GM06990 (cell line): ENCODE results near the gene CPN1.

Experiments used
- DNase-seq: peaks from one replicate; pipeline ENCODE4 v3.0.0-alpha.2; 2011; ENCODE audit not compliant: insufficient read length; ENCODE audit errors: extremely low read depth
- H3K27me3 ChIP-seq: replicated peaks from 2 replicates; pipeline ENCODE4 v1.6.0; 2011; ENCODE audit warnings: low read length; ENCODE audit not compliant: control insufficient read depth, insufficient read depth
- H3K36me3 ChIP-seq: 2 replicates; pipeline ENCODE4 v1.5.1; 2011; ENCODE audit warnings: low read length; ENCODE audit not compliant: control insufficient read depth, insufficient read depth
- H3K4me3 ChIP-seq: replicated peaks from 2 replicates; pipeline ENCODE4 v1.5.1; 2011; ENCODE audit warnings: low read depth, mild to moderate bottlenecking, control low read depth, low read length
- CTCF ChIP-seq: IDR thresholded peaks from 2 replicates; pipeline ENCODE4 v1.5.1; 2011; ENCODE audit warnings: low read length, control low read depth, mild to moderate bottlenecking, inconsistent platforms; ENCODE audit not compliant: insufficient read depth, poor library complexity, severe bottlenecking

CPN1 gene

GRCh38 chr10:100043796-100044195 is 37.9 kb downstream of the CPN1 start:
- no peak for TF ChIP-seq CTCF
- DNase-seq, result no peak
- Histone ChIP-seq H3K4me3 (no peak overlapping the region), H3K27me3 (no peaks in the 10 kb centered on the region), H3K36me3 (no peaks in the 10 kb centered on the region)

GRCh38 chr10:100043344-100043743 is 38.3 kb downstream of the CPN1 start:
- TF ChIP-seq CTCF, result no peak

DNA sequence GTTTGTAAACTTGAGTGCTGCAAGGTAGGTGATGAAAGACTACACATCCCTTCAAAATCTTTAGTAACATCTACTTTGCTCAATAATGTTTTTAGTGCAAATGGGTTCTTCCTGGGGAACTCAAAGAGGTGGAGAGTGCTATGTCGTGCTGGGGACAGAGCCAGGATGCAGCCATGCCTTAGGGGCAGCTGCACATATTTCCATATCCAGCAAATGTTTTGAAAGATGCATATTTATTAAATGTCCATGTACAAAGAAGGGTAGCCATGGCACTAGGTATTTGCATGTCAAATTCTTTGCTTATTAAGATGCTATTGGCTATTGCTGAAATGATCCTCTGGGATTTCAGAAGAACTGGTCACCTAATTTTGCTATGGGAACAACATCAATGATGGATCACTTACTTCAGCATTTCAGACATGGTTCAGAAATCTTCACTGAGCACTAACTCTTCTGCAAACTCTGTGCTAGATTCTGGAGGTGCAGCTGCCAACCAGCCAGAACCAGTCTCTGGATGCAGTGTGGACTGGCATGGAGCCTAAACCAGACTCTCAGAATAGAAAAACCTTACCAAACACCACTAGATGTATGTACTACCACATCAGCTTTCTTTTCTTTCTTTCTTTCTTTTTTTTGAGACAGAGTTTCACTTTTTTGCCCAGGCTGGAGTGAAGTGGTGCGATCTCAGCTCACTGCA is 40.2 kb downstream of the CPN1 start:
- H3K36me3 ChIP-seq, result no peaks in the 10 kb centered on the region
- H3K27me3 ChIP-seq, result no peaks in the 10 kb centered on the region
- DNase-seq, result no peak
- H3K4me3 ChIP-seq, result no peak overlapping the region
- no peak for TF ChIP-seq CTCF

More at GRCh38 chr10:100043344-100043743, 38.3 kb downstream of the CPN1 start:
- DNase-seq, result no peak
- Histone ChIP-seq H3K27me3 (no peaks in the 10 kb centered on the region), H3K4me3 (no peak overlapping the region), H3K36me3 (no peaks in the 10 kb centered on the region)

- no peaks in the 10 kb centered on the region for H3K36me3 ChIP-seq
- DNase-seq, result no peak
- H3K27me3 ChIP-seq, result no peaks in the 10 kb centered on the region
- H3K4me3 ChIP-seq, result no peak overlapping the region
- TF ChIP-seq CTCF, result no peak
These were observed 43.1 kb downstream of the CPN1 start for GRCh38 chr10:100038561-100039071.

DNA sequence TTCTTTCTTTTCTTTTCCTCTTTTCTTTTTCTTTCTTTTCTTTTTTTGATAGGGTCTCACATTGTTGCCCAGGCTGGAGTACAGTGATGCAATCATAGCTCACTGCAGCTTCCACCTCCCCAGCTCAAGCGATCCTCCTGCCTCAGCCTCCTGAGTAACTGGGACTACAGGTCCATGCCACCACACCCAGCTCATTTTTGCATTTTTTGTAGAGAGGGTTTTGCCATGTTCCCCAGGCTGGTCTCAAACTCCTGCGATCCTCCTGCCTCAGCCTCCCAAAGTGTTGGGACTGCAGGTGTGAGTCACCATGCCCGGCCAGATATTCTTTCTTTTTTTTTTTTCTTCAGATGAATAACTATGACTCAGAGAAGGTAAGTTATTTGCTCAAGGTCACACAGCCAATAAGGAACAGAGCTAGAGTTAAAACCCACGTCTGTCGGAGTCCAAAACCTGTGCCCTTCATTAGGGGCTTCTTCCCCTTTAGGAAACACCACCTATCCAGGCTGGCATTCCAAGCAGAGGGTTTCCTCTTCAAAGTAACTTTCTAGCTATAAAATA is 43.8 kb downstream of the CPN1 start:
- TF ChIP-seq CTCF, result no peak
- no peak overlapping the region for H3K4me3 ChIP-seq
- DNase-seq, result no peak

DNA sequence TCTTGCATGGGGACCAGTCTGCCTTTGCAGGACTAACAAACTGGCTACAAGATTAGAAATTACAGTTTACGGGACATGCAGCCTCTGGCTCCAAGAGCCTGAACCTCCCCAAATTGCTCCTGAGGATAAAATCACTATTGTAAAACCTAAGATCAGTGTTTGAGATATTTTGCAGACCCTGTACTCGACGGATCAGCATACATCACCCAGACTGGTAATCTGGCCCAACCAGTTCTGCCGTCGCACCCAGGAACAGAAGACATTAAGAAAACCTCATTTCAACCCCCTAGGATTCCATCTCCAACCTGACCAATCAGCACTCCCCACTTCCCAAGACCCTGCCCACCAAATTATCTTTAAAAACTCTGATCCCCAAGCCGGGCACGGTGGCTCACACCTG is 44.8 kb downstream of the CPN1 start:
- H3K36me3 ChIP-seq, result no peaks in the 10 kb centered on the region
- TF ChIP-seq CTCF, result no peak
- no peaks in the 10 kb centered on the region for H3K27me3 ChIP-seq
- H3K4me3 ChIP-seq, result no peak overlapping the region
- no peak for DNase-seq

More for the DNA sequence above, 43.8 kb downstream of the CPN1 start:
- Histone ChIP-seq H3K27me3 (no peaks in the 10 kb centered on the region), H3K36me3 (no peaks in the 10 kb centered on the region)
